ENCODE measurements around the gene AGFG1. TPM values are rescaled to one million over a fixed set of nuclear protein-coding genes. Genes with fewer than 3 reads are reported as not detected.

The AGFG1 gene
- total RNA-seq, 6 experiments from 2014 or later = 62.3 to 105 (median 74.0) TPM

GRCh38 chr2:227436436-227437174 lies 35.4 kb upstream of the AGFG1 start:
- Mint-ChIP-seq H3K36me3 (ENCODE audit: low read depth) (peaks cover 11% of the 10 kb centered on the region), H3K4me3 (no peak overlapping the region), H3K9me3 (peaks cover 23% of the 10 kb centered on the region), H3K27ac (no peak overlapping the region), H3K4me1 (ENCODE audit: low read depth) (no peaks in the 10 kb centered on the region), H3K27me3 (ENCODE audit: insufficient read depth) (0 out of 2 replicates have a peak, but pooled peaks cover 2% of the 10 kb centered on the region)
- no peak for TF ChIP-seq CTCF (IDR thresholded peaks at IDR 0.05)
- no peak for DNase-seq

GRCh38 chr2:227439214-227439613 lies 32.7 kb upstream of the AGFG1 start:
- H3K27me3 Mint-ChIP-seq (ENCODE audit: insufficient read depth) = peaks cover 2% of the 10 kb centered on the region; the same call in 1 of the 2 replicates
- H3K4me3 Mint-ChIP-seq = no peak overlapping the region
- 0 out of 2 replicates have a peak, but pooled peaks cover under 1% of the 10 kb centered on the region for H3K9me3 Mint-ChIP-seq
- peaks cover 8% of the 10 kb centered on the region for H3K4me1 Mint-ChIP-seq (ENCODE audit: low read depth)
- no peaks in the 10 kb centered on the region for H3K36me3 Mint-ChIP-seq (ENCODE audit: low read depth)
- no peak for TF ChIP-seq CTCF (IDR thresholded peaks at IDR 0.05)
- H3K27ac Mint-ChIP-seq = no peak overlapping the region
- DNase-seq = no peak

- Mint-ChIP-seq H3K9me3 (no peaks in the 10 kb centered on the region), H3K27ac (no peak overlapping the region), H3K4me1 (ENCODE audit: low read depth) (peaks cover 33% of the 10 kb centered on the region), H3K4me3 (no peak overlapping the region), H3K27me3 (ENCODE audit: insufficient read depth) (no peaks in the 10 kb centered on the region; the same call in none of the 2 replicates), H3K36me3 (ENCODE audit: low read depth) (no peaks in the 10 kb centered on the region)
- no peak for TF ChIP-seq CTCF (IDR thresholded peaks at IDR 0.05)
- no peak for DNase-seq
Measured at GRCh38 chr2:227442639-227443038, 29.3 kb upstream of the AGFG1 start.

GRCh38 chr2:227443889-227444568 lies 27.9 kb upstream of the AGFG1 start:
- DNase-seq = no peak
- no peak overlapping the region for H3K4me3 Mint-ChIP-seq
- H3K4me1 Mint-ChIP-seq (ENCODE audit: low read depth) = peaks cover 45% of the 10 kb centered on the region
- H3K27ac Mint-ChIP-seq = 0 out of 2 replicates have a peak overlapping the region, but pooled peaks have one; percentile 6
- no peaks in the 10 kb centered on the region for H3K9me3 Mint-ChIP-seq
- TF ChIP-seq CTCF (IDR thresholded peaks at IDR 0.05) = no peak
- no peaks in the 10 kb centered on the region for H3K36me3 Mint-ChIP-seq (ENCODE audit: low read depth)
- H3K27me3 Mint-ChIP-seq (ENCODE audit: insufficient read depth) = no peaks in the 10 kb centered on the region; the same call in none of the 2 replicates

- Mint-ChIP-seq H3K27me3 (ENCODE audit: insufficient read depth) (no peaks in the 10 kb centered on the region; the same call in none of the 2 replicates), H3K27ac (peak overlapping the region; percentile 83), H3K9me3 (no peaks in the 10 kb centered on the region), H3K36me3 (ENCODE audit: low read depth) (no peaks in the 10 kb centered on the region), H3K4me1 (ENCODE audit: low read depth) (peaks cover 45% of the 10 kb centered on the region), H3K4me3 (peak overlapping the region; percentile 74)
- no peak for TF ChIP-seq CTCF (IDR thresholded peaks at IDR 0.05)
- peak; percentile 83 for DNase-seq
Measured at GRCh38 chr2:227447606-227448005, 24.4 kb upstream of the AGFG1 start.
